Stimulated activated CD8-positive, alpha-beta memory T cell treated with anti-CD3 and anti-CD28 coated beads, Interleukin-4, amount 100 ng/mL, for 48 hours (primary cell): Measurements from ENCODE around the gene TPI1.
"Not testable (repeated sequence)": the region's sequence is repeated elsewhere in the genome, so short reads cannot be mapped to it uniquely, and the experiment has no call there.

Experiments
- DNase-seq: peaks from one replicate; pipeline ENCODE4 v3.0.0-alpha.2; 2020

Gene TPI1

DNA sequence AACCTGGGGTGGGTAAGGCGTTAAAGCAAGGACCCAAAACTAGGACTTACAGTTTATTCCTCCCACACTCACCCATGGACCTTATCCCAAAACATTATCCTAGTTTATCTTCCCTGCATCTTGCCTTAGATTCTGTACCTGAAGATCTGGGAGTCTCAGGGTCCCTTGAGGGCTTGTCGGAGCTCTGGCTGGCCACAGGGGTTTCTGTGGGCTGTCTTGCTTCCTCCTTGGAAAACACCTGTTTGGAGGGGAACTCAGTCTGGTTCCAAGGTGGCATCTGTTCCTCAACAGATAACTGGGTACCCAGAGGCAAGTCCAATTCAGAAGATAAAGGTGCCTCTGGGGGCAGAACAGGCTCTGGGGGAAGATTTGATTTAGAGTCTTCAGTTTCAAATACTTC lies 17.9 kb upstream of the TPI1 start:
- DNase-seq: no peak

- no peak for DNase-seq
Measured at GRCh38 chr12:6849976-6850560, 17.3 kb upstream of the TPI1 start.

DNA sequence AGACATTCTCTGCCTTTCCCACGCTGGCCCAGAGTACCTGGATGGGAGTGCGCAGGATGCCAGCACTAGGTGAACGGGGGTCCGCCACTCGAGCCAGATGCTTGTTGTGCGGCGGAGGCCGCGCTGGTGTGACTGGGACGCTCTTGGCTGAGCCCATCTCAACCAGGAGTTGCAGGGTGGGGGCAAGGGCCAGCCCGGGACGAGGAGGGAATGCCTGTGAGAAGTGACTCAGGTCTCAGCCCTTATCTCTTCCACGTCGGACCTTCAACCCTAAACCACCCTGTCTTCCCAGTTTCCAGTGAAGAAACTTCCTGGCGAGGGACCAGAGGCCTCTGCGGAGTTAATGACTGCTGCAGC lies 16.6 kb upstream of the TPI1 start:
- DNase-seq: no peak

DNA sequence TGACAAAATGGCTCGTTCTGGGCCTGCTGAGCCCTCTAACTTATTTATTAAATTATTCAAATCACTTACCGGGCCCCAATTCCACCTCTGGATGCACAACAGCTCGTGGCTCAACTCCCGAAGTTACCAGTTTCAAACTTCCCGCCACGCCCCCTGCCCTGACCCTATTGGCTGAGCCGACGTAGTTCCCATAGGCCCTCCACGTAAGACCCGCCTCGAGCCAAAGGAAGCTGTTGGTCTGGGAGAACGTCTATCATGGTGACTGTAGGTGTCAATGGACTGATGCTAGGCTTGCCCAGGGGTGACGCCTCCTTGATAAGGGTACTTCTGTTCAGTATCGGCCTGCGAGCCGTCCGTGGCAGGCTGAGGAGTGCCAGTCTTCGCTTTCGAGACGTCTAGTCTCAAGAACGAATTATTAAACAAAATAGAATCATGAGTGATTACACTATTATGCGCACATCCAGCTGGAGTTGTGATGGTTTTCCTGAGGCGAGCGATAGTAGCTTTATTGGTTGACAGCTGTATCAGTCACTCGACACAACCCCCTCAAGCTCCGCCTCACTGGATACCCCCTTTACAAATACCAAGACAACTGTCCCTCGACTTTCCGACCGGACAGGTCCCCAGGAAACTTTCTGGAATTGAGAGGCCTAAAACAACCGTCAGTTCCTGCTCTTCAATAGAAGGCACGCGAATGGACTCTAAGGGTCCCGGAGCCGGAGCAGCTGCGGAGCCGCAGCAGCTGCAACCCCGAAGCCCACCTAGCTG lies 16.0 kb upstream of the TPI1 start, which contains the start of gene CDCA3:
CDCA3 (minus strand) TSS at position 134 of the 768 bp plus-strand sequence. CDS start 334 bp downstream, outside the sequence.
- peak; percentile 97 for DNase-seq

- DNase-seq: peak; percentile 97
Measured at GRCh38 chr12:6851921-6852650, 15.2 kb upstream of the TPI1 start, which contains the start of gene USP5. TSS of gene USP5 (plus strand) at chr12:6852150. CDS start at chr12:6852180, 30 bp downstream.

DNA sequence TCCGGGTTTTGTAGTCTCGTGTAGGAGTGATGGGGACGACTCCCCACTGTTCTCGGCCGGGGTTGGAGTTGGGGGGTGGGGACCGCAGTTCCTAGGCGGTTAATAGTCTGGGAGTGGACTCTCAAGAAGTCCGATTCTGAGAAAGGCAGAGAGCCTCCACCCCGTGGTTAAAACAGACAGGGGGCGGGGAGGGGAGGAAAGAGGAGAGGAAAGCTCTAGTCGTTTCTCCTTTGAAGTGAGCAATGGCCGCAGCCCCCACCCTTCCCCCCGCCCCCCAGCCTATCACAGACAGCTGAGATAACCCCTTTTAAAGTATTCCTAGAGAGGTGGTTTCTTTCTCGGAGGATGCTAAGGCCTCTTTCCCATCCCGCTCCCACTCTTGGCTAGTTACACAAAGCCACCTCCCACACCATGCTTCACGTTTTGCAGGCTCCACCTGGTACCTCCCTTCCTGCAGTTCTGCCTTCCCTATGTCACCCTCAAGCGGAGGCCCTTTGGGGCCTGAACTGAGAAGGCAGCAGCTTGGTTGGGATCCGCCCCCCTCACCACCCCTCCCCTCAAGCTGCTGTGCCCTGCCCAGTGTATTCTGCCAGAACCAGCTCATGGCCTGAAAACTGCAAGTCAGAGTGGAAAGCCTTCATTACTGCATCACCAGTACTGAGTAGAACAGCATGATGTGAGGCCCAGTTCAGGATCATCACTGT lies 14.5 kb upstream of the TPI1 start:
- DNase-seq: peak; percentile 80

DNA sequence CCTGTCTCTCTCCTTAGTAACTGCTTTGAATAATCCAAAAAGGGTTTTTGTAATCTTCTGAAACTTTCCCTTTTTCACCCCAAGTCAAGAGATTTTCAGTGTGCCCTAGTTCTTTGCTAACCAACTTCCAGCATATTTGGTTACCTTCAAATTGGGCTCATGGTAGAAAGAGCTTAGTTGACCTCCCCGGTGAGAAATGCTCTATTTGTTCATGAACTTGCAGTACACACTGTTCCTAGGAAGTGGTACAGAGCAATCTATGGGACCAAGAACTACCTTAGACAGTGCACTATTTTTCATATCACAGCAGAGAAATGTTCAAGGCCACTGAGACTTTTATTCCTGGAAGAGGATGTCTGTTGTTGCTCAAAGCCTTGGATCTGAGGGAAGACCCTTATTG lies 13.7 kb upstream of the TPI1 start:
- no peak for DNase-seq

DNA sequence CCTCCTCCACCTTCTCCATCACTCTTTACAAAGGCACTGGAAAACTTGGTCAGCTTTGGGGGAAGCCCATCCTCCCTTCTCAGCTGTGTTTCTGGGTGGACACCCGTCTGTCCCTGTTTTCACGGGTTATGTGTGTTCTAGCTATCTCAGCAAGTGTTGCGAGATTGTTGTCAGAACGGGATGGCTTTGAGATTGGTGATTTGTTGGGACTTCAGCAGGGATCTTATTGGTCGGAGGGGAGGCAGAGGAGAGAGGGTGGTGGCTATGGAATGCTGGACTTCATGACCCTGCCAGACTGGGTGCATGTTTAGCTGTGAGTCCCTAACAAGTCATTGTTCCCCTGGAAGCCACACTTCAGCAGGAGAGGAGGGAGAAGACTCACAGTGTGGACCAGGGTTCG lies 13.3 kb upstream of the TPI1 start:
- no peak for DNase-seq

- DNase-seq: no peak
Measured at GRCh38 chr12:6855322-6855721, 12.0 kb upstream of the TPI1 start.

GRCh38 chr12:6858799-6859198 lies 8.5 kb upstream of the TPI1 start:
- DNase-seq: no peak

- no peak for DNase-seq
Measured at GRCh38 chr12:6860116-6860515, 7.2 kb upstream of the TPI1 start.

GRCh38 chr12:6860942-6861341 lies 6.4 kb upstream of the TPI1 start:
- no peak for DNase-seq

DNA sequence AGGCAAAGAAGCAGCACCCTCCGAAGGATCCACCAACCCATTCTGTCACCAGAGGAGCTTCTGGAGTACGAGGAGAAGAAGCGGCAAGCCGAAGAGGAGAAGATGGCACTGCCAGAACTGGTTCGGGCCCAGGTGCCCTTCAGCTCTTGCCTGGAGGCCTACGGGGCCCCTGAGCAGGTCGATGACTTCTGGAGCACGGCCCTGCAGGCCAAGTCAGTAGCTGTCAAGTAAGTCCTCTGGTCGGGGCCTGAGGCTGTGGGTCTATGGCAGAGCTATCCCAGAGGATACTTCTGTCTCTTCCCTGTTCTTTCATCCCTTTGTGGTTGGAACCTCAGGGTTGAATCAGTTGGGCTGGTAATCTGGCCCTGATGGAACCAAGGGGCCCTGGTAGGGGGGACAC lies 5.9 kb upstream of the TPI1 start:
- DNase-seq: no peak

- no peak for DNase-seq
Measured at GRCh38 chr12:6863033-6863432, 4.3 kb upstream of the TPI1 start.

- DNase-seq: no peak
Measured at GRCh38 chr12:6863586-6864321, 3.6 kb upstream of the TPI1 start.

DNA sequence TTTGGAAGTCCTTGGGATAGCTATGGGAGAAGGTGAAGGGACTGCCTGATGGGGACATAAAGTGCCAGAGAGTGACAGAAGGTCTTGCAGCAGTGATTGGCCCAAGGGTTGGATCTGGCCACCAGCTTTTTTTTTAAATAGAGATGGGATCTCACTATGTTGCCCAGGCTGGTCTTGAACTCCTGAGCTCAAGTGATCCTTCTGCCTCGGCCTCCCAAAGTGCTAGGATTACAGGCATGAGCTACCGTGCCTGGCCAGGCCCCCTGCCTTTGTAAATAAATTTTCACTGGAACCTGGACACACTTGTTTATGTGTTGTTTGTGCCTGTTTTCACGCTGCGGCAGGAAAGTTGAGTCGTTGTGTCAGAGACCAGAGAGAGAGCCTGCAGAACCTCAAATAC lies 2.0 kb upstream of the TPI1 start:
- not testable (repeated sequence) for DNase-seq

- peak; percentile 39 for DNase-seq
Measured at GRCh38 chr12:6866163-6866919, 990 bp upstream of the TPI1 start.

- DNase-seq: no peak
Measured at GRCh38 chr12:6866920-6867412, 365 bp upstream of the TPI1 start.

DNA sequence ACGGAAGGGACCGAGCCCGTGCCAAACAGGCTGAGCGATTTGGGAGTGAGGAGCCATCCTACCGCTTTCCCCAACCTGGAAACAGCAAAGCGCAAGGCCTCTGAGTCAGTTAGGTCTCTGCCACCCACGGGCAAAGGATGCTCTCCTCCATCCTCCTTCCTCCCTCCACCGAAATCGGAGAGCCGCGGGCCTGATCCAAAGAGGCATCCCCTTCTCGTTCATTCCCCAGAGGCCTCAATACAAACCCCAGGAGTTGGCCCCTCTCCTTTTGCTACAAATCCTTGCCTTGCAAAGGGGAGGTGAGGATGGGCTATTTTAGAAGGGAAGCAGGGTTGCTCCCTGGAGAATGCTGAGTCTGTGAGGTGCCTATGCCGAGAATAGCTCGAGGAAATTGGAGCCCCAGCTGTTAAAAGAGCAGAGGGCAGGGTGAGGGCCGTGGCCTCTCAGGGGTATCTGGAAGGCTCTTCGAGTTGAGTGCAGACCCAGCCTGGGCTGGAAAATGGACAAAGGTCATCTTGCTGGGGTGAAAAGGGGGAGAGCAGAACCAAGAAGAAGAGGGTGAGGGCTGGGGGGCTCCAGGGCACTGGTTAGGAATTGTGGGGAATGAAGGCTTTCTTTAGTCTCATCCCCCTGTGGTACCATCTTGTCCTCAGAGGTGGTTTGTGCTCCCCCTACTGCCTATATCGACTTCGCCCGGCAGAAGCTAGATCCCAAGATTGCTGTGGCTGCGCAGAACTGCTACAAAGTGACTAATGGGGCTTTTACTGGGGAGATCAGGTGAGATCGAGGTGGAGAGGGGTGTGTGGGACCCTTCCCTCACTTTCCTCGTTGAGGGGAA lies 1.1 kb downstream of the TPI1 start:
- no peak for DNase-seq
